ENCODE measurements around the gene LCE2C. TPM values are rescaled to one million over a fixed set of nuclear protein-coding genes. Genes with fewer than 3 reads are reported as not detected.

Gene LCE2C
- total RNA-seq, 1 experiment from 2014 or later: not detected

GRCh38 chr1:152707860-152708259, 32.8 kb downstream of the LCE2C start, which contains the start of gene LCE4A:
Gene LCE4A (plus strand): TSS chr1:152708160. CDS start chr1:152709076, 916 bp downstream.
- no peak within 1 kb of the TSS for H3T11ph ChIP-seq (ENCODE audit: low read length)
- no peak within 1 kb of the TSS for H2BK5ac ChIP-seq (ENCODE audit: insufficient read length, low read length)
- no peak within 1 kb of the TSS for H3K56ac ChIP-seq (ENCODE audit: insufficient read length, low read depth, low read length)
- no peak within 1 kb of the TSS for H3K9ac ChIP-seq (ENCODE audit: extremely low read depth, insufficient read length, low read length)
- no peak within 1 kb of the TSS for H2BK12ac ChIP-seq (ENCODE audit: insufficient read length, low read depth, low read length)
- DNase-seq: no peak
- no peak within 1 kb of the TSS for H3K4me3 Mint-ChIP-seq
- H3K9me3 Mint-ChIP-seq: peaks cover 88 to 94% of the 10 kb centered on the region in 2 experiments
- no peak within 1 kb of the TSS for H4K8ac ChIP-seq (replicated peaks; ENCODE audit: insufficient read length, low read depth, low read length)
- H3K27me3 Mint-ChIP-seq (ENCODE audit: low read depth): no peaks in the 10 kb centered on the region
- no peak within 1 kb of the TSS for H3K4me2 ChIP-seq (ENCODE audit: insufficient read depth, insufficient read length, low read length)
- H4K91ac ChIP-seq (ENCODE audit: insufficient read length, low read depth, low read length): no peak within 1 kb of the TSS
- no peaks in the 10 kb centered on the region for H3K79me2 ChIP-seq (ENCODE audit: insufficient read depth, low read length)
- no peak within 1 kb of the TSS for H2AK5ac ChIP-seq (ENCODE audit: insufficient read length, low read length)
- WGBS (ENCODE audit: extremely low coverage, insufficient read length, low lambda C conversion rate): no CpG with 5 or more reads among the region's 2 CpGs
- no peak within 1 kb of the TSS for H2BK20ac ChIP-seq (ENCODE audit: low read depth, low read length, poor library complexity, severe bottlenecking)
- no peaks in the 10 kb centered on the region for H3K4me1 Mint-ChIP-seq
- H3K27ac ChIP-seq (ENCODE audit: insufficient read length, low read depth, low read length): no peak within 1 kb of the TSS
- no peak within 1 kb of the TSS for H3K27ac Mint-ChIP-seq
- no peak within 1 kb of the TSS for H2BK15ac ChIP-seq (ENCODE audit: low read depth, low read length)
- no peaks in the 10 kb centered on the region for H3K4me1 ChIP-seq (ENCODE audit: insufficient read depth, low read length)
- H3K79me1 ChIP-seq (ENCODE audit: insufficient read depth, low read depth, low read length, poor library complexity, severe bottlenecking): no peaks in the 10 kb centered on the region
- no peaks in the 10 kb centered on the region for H3K23me2 ChIP-seq (ENCODE audit: insufficient read length, low read depth, low read length, poor library complexity, severe bottlenecking)
- no peak within 1 kb of the TSS for H2BK120ac ChIP-seq (ENCODE audit: low read depth, low read length, poor library complexity, severe bottlenecking)
- H3K4ac ChIP-seq (ENCODE audit: low read depth, low read length): no peak within 1 kb of the TSS
- H3K18ac ChIP-seq (ENCODE audit: insufficient read length, low read depth, low read length): no peak within 1 kb of the TSS
- H4K20me1 ChIP-seq (ENCODE audit: control insufficient read depth, insufficient read depth, insufficient read length): no peaks in the 10 kb centered on the region
- H3K23ac ChIP-seq (ENCODE audit: insufficient read length, low read depth, low read length): no peak within 1 kb of the TSS
- no peak within 1 kb of the TSS for H2AFZ ChIP-seq (ENCODE audit: low read length)
- no peak within 1 kb of the TSS for H4K5ac ChIP-seq (ENCODE audit: insufficient read length, low read depth, low read length)
- H3K27me3 ChIP-seq (ENCODE audit: insufficient read depth, low read length): no peaks in the 10 kb centered on the region
- H3K36me3 Mint-ChIP-seq (ENCODE audit: insufficient read depth in 1 of 3, low read depth in 3 of 3): peaks cover 9 to 24% (median 16%) of the 10 kb centered on the region in 3 experiments; a peak in 5 of 7 replicates
- peaks cover 76% of the 10 kb centered on the region for H3K9me3 ChIP-seq (ENCODE audit: control insufficient read depth, low read depth, low read length)
- no peak for TF ChIP-seq CTCF (conservative IDR thresholded peaks at IDR 0.05)
- no peak within 1 kb of the TSS for H3K14ac ChIP-seq (ENCODE audit: insufficient read depth, low read length)
